ENCODE data around the gene DAGLB.

DAGLB gene

DNA sequence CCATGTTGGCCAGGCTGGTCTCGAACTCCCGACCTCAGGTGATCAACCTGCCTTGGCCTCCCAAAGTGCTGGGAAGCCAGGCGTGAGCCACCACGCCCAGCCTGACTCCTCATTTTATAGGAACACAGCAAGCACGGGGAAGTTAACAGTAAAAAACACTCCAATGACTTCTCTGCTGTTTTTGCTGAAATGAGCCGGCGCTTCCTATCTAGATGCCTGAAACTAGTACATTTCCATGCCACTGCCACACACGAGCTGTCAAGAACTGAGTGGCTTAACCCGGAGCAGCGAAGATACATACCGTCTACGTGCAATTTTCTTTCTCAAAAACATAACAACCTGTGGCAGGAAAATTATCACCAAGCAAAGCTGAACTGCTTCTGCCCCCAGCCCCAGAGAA, 16.8 kb downstream of the DAGLB start:
- no peak overlapping the region for H3K4me3 ChIP-seq (replicated peaks in 1 of 2; ENCODE audit: low read depth in 2 of 2, low read length in 2 of 2)
- DNase-seq (ENCODE audit: low read depth in 2 of 2), result no peak
- TF ChIP-seq CTCF (IDR thresholded peaks at IDR 0.05; ENCODE audit: low read depth, low read length), result no peak

GRCh38 chr7:6430271-6430940, 17.3 kb downstream of the DAGLB start:
- DNase-seq (ENCODE audit: low read depth in 2 of 2), result peak; percentile 66 to 72
- TF ChIP-seq CTCF (IDR thresholded peaks at IDR 0.05; ENCODE audit: low read depth, low read length), result peak; percentile 38
- H3K4me3 ChIP-seq (replicated peaks in 1 of 2; ENCODE audit: low read depth in 2 of 2, low read length in 2 of 2), result no peak overlapping the region

DNA sequence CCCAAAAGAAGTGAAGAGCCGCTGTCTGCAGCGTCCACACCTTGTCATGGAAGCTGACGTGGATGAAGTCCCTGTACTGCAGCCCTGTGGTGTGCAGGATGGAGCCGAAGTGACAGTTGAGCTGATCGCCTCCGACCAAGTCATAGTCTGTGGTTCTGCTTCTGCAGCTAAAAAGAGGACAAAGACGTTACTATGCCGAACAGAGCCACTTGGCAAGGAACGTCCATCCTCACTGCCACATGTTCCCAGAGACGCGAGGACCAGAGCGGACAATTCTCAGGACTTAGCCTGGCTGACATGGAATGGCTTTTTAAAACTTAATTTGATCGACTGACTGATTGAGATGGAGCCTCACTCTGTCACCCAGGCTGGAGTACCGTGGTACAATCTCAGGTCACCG, 21.8 kb downstream of the DAGLB start:
- DNase-seq (ENCODE audit: low read depth in 2 of 2), result no peak
- H3K4me3 ChIP-seq (replicated peaks in 1 of 2; ENCODE audit: low read depth in 2 of 2, low read length in 2 of 2), result no peak overlapping the region

DNA sequence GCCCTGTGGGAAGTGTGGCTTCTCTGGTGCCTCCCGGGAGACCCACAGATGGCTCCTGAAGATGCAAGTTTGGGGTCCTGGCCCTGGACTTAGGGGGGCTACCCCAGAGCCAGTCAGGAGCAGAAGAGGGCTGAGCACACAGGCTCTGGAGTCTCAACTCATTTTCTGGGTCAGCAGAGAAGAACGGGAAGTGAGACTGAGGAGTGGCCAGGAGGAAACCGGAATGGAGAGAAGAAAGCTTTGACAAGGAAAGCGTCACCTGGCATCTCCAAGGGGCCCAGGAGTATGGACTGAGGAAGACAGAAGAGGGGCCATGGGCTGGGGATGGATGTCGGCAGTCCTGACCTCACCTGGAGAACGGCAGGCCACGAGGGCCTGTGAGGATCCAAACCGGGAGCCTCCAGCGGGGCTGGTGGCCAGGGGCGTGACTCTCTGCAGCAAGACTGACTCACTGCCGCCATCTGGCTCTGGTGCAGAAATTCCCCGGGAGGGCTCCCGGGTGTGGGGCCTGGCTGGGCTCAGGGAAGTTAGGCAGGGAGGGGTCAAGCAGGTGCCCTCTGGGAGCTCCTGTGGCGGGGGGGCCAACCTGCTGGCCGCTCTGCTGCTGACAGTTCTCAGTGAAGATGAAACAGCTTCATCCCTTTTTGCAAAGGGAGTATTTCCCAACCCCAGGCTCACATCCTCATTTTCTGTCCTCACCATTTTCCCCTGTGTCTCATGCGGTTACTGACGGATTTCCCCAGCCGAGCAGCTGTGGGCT, 23.6 kb downstream of the DAGLB start:
- no peak overlapping the region for H3K4me3 ChIP-seq (replicated peaks in 1 of 2; ENCODE audit: low read depth in 2 of 2, low read length in 2 of 2)
- no peak for DNase-seq (ENCODE audit: low read depth in 2 of 2)
- TF ChIP-seq CTCF (IDR thresholded peaks at IDR 0.05; ENCODE audit: low read depth, low read length), result no peak

More for the DNA sequence above, 21.8 kb downstream of the DAGLB start:
- TF ChIP-seq CTCF (IDR thresholded peaks at IDR 0.05; ENCODE audit: low read depth, low read length), result no peak

DNA sequence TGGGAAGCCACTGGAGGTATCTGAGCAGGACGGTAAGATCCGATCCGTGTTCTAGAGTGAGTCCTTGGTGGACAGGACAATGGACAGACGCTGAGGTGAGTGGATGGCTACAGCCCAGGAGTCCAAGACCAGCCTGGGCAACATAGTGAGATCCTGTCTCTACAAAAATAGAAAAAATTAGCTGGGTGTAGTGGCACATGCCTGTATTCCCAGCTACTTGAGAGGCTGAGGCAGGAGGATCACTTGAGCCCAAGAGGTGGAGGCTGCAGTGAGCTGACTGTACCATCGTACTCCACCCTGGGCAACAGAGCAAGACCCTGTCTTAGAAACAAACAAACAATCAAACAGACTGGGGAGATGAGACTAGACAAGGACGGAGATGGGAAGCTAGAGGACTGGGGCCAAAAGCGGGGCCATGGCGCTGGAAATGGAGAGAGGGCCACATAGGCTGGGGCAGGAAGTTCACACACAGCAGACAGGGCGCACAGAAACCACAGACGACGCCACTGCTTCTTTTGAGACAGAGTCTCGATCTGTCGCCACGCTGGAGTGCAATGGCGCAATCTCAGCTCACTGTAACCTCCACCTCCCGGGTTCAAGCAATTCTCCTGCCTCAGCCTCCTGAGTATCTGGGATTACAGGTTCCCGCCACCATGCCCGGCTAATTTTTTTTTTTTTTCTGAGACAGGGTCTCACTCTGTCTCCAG, 24.7 kb downstream of the DAGLB start:
- no peak for TF ChIP-seq CTCF (IDR thresholded peaks at IDR 0.05; ENCODE audit: low read depth, low read length)
- H3K4me3 ChIP-seq (replicated peaks in 1 of 2; ENCODE audit: low read depth in 2 of 2, low read length in 2 of 2), result no peak overlapping the region
- DNase-seq (ENCODE audit: low read depth in 2 of 2), result no peak

GRCh38 chr7:6422095-6422494, 25.7 kb downstream of the DAGLB start:
- no peak overlapping the region for H3K4me3 ChIP-seq (replicated peaks in 1 of 2; ENCODE audit: low read depth in 2 of 2, low read length in 2 of 2)
- no peak for DNase-seq (ENCODE audit: low read depth in 2 of 2)
- no peak for TF ChIP-seq CTCF (IDR thresholded peaks at IDR 0.05; ENCODE audit: low read depth, low read length)

Data from cardiac fibroblast (primary cell).